GM21786 (cell line): ENCODE measurements around the gene PRCP.
A peak's percentile ranks its signal among the peaks of the same experiment; 100 is the strongest.

Source experiments
- ATAC-seq: cut with Tn5 transposase; IDR thresholded peaks from one replicate; pipeline ENCODE4 v1.9.1; 2021; ENCODE audit not compliant: unreplicated experiment

Gene PRCP

GRCh38 chr11:82907371-82907770, 7.1 kb upstream of the PRCP start:
- no peak for ATAC-seq

- ATAC-seq: no peak
These were observed 6.7 kb upstream of the PRCP start for GRCh38 chr11:82906931-82907330.

GRCh38 chr11:82906236-82906635, 6.0 kb upstream of the PRCP start:
- no peak for ATAC-seq

- no peak for ATAC-seq
These were observed 3.8 kb upstream of the PRCP start for GRCh38 chr11:82903843-82904586.

- ATAC-seq: no peak
These were observed 2.6 kb upstream of the PRCP start for GRCh38 chr11:82902880-82903279.

GRCh38 chr11:82901922-82902485, 1.8 kb upstream of the PRCP start:
- ATAC-seq: no peak

- ATAC-seq: peak; percentile 75
These were observed 1.1 kb upstream of the PRCP start, which contains the start of gene DDIAS for GRCh38 chr11:82901165-82901921. TSS of gene DDIAS (plus strand) at chr11:82901736. CDS start at chr11:82914739, 13,003 bp downstream.

GRCh38 chr11:82899957-82900276, 313 bp downstream of the PRCP start:
- ATAC-seq: no peak

GRCh38 chr11:82899186-82899820, 927 bp downstream of the PRCP start:
- ATAC-seq: no peak

GRCh38 chr11:82898241-82898640, 2.0 kb downstream of the PRCP start:
- no peak for ATAC-seq

GRCh38 chr11:82896183-82896582, 4.0 kb downstream of the PRCP start:
- ATAC-seq: no peak

GRCh38 chr11:82895437-82896091, 4.7 kb downstream of the PRCP start:
- peak; percentile 28 for ATAC-seq

GRCh38 chr11:82892611-82893169, 7.5 kb downstream of the PRCP start:
- no peak for ATAC-seq

- ATAC-seq: no peak
These were observed 9.3 kb downstream of the PRCP start for GRCh38 chr11:82890936-82891335.

- no peak for ATAC-seq
These were observed 10.3 kb downstream of the PRCP start for GRCh38 chr11:82890002-82890341.

GRCh38 chr11:82889133-82890001, 10.9 kb downstream of the PRCP start:
- ATAC-seq: no peak

- no peak for ATAC-seq
These were observed 16.4 kb downstream of the PRCP start for GRCh38 chr11:82883853-82884252.

GRCh38 chr11:82874646-82875523, 25.3 kb downstream of the PRCP start:
- no peak for ATAC-seq

GRCh38 chr11:82873919-82874333, 26.3 kb downstream of the PRCP start:
- no peak for ATAC-seq
